Activated T-helper 1 cell treated with Interleukin-2 at 50 U/mL for 16 hours (primary cell): Measurements from ENCODE around the gene RBM18.
A peak's percentile ranks its signal among the peaks of the same experiment; 100 is the strongest.

Experiments used
- DNase-seq: peaks from one replicate; pipeline ENCODE4 v3.0.0-alpha.2; 2020; ENCODE audit warnings: low read depth

RBM18 gene

DNA sequence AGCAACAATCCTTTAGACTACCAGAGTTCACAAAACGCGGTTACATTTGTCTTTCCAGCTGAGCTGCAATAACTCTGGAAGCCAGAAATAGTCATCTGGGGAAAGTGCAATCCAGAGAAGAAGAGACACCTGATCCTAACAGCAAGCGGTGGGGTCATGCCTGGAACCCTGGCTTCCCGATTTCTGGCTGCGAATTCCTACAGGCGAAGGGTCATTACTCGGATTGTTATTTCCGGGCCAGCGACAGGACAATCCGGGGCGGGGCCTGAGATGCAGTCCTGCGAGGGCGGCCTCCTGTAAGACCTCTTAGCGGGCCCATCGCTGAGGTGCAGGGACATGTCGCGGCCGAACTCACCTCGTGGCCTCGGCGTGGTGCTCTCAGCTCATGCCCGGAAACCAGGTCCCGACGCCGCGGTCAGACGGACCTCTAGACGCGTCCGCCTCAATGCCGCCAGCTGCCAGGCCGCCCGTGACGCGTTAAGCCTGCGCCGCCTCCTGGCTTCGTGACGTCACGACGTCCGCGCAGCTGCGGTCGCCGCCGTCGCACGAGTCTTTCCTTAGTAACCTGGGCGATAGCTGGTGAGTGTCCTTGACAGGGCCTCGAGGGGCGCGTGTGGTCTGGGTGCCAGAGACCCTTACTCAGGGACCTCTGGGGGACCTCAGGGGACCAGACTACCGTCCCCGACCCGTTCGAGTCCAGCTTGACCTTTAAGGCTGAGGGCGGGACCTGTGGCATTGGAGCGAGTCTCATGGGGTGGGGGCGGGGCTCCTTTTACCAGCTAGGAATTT lies at the start of gene RBM18, which contains the start of gene MRRF:
RBM18 (minus strand) TSS at position 481 of the 789 bp plus-strand sequence. CDS start 3,348 bp downstream, outside the sequence.
MRRF (plus strand) TSS at position 523 of the 789 bp plus-strand sequence. CDS start 6,010 bp downstream, outside the sequence.
- peak; percentile 78 for DNase-seq

- DNase-seq = no peak
Measured at GRCh38 chr9:122314165-122314564, 49.5 kb upstream of the RBM18 start.

- DNase-seq = no peak
Measured at GRCh38 chr9:122309861-122310260, 45.2 kb upstream of the RBM18 start.

DNA sequence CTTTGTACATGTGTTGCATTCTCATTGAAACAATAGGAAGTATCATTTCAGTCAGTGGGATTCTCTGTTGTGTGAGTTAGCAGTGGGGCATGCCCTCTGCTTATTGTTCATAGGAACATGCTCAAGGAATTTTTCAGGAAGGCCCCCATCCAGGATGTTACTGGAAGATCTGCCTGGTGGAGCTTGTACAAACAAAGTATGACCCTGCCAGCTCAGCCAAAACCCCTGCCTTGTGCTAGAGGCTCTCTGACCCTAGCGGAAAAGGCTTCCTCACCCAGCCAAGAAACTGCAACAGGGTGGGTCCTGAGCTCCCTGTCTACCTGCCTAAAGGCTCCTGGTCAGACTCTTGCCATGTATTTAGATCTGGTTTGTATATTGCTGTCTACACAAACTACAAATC lies 43.3 kb upstream of the RBM18 start:
- no peak for DNase-seq

GRCh38 chr9:122307061-122307460 lies 42.4 kb upstream of the RBM18 start:
- DNase-seq = no peak

- no peak for DNase-seq
Measured at GRCh38 chr9:122302237-122303093, 37.8 kb upstream of the RBM18 start.

DNA sequence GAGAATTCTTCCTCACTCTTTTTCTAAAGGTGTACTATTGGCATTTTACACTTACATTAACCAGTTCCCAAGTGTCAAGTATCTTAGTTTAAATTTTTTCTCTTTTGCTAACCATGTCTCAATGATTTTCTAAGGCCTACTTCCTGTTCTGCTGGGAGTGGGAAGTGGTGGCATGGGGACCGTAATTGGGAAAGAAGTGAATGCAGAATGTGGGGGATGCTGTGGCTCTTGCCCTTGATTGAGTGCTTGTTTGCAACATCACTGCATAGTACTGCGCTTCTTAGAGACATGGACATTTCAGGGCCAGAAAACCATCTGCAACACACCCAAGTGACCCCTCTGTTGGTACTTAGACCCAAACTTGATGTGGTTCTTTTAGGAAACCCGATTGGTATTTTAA lies 32.9 kb upstream of the RBM18 start:
- DNase-seq = no peak

GRCh38 chr9:122294531-122294930 lies 29.9 kb upstream of the RBM18 start:
- DNase-seq = no peak

DNA sequence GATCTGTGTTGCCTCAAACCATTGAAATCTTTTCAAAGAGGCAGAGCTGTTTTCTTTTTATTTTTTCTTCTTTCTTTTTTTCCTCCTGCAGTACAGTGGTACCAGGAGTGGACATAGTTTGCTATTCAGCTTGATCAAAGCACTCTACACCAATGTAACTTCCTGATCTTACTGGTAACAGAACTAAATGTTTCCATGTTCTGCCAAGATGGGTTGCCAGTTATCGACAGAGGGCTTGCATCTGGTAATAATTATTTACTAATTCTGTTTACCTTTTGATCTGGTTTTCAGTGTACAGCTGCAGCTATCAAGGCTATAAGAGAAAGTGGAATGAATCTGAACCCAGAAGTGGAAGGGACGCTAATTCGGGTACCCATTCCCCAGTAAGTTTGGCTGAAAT lies 26.8 kb upstream of the RBM18 start:
- DNase-seq = no peak

GRCh38 chr9:122287214-122287720 lies 22.6 kb upstream of the RBM18 start:
- no peak for DNase-seq

- no peak for DNase-seq
Measured at GRCh38 chr9:122286764-122287163, 22.1 kb upstream of the RBM18 start.

DNA sequence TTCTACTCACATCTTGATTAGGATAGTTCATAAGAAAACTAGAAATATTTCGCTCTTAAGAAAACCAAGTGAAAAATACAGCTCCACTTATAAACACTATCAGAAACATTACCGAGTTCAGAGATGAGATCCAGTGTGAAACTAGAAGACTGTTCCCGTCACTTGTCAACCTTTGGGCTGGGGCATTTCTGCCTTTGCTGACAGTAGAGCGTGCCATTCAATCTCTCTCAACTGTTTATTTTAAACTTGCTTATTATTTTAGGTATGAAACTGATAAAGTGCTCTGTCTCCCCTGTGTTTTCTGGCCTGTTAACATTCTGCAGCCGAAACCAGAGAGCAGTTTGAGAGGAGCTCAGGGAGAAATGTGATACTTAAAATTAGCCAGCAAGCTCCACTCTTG lies 16.7 kb upstream of the RBM18 start:
- DNase-seq = no peak

DNA sequence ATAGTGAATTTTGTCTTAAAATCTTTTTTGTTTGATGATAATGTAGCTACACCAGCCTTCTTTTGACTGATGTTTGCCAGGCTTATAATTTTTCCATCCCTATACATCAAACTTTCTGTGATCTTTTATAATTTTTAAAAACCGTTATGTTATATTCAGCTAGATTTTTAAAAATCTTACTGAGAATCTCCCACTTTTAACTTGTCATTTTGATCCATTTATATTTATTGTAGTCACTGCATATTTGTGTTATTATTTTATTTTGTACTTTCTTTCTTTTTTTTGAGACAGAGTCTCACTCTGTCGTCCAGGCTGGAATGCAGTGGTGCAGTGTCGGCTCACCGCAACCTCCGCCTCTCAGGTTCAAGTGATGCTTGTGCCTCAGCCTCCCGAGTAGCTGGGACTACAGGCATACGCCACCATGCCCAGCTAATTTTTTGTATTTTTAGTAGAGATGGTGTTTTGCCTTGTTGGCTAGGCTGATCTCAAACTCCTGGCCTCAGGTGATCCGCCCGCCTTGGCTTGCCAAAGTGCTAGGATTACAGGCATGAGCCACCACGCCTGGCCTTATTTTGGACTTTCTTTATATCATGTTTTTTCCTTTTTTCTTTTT lies 12.8 kb upstream of the RBM18 start:
- DNase-seq = no peak

DNA sequence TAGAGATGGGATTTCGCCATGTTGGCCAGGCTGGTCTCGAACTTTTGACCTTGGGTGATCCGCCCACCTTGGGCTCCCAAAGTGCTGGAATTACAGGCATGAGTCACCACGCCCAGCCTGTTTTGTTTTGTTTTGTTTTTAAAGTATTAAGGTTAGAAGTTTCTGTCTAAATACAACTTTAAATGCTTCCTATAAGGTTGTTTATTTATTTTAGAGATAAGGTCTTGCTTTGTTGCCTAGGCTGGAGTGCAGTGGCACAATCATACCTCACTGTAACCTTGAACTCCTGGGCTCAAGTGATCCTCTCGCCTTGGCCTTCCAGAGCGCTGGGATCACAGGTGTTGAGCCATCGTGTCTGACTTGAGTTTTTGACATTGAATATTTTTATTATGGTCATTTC lies 11.5 kb upstream of the RBM18 start:
- DNase-seq = no peak

- DNase-seq = no peak
Measured at GRCh38 chr9:122274055-122274454, 9.4 kb upstream of the RBM18 start.

DNA sequence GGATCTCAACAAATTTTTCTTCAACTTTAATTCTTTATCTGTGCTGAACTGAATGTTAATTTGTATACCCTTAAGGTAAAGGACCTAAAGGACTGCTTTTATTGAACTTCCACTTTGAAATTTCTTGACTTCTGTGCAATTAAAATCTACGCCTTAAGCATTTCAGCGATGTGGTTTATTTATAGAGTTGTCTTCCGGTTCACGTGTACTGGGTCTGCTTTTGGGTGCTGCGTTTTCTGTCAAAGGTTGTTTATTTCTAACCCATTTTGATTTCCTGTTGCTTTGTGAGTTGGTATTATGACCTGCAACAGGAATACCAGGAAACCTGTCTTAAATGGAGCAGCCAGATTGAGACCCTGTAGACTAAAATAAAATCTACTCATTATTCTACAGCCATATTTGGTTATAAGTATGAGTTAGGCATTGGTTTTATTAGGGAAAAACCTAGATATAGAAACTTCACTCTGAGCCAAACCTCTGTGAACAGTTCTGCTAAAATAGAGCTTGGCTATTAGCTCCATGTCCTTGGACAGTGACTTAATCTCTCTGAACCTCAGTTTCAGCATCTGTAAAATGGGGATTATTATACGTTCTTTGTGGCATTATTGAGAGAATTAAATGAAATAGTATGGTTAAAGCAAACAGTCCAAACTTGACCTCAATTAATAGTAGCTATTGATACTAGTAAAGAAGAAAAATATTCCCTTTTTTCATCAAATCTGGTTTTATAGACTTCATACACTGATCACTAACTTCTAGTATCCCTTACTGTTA lies 3.6 kb upstream of the RBM18 start:
- no peak for DNase-seq

DNA sequence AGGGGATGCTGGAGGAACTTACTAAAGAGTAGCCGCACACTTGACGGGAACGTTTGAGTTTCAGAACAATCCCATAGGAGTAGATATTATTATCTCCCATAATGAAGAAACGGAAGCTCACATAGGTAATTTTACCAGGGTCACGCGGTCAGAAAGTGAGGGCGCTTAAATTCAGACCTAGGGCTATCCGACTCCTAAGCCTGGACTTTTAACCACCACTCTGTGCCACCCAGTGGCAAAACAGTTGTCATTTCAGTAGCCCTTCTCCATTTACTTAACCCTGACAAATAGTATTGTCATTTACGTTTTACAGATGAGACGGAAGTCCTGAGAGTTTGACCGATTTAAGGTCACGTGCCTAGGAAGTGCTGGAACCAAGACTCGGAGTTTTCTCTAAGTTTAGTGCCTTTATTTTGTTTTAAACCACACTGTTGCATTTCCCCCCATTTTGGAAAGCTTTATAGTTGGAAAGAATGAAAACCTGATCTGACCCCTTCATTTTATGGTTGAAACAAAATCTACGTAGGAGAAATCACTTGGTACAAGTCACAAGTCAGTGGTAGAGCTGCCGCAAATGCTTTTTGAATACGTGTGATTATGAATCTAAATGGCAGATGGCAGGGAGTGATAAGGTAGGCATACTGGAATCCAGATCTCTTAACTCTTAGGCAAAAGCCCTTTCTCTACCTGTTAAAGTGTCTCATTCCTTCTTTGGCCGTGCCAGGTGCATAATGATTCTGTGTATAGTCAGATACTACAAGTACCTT lies 692 bp upstream of the RBM18 start:
- no peak for DNase-seq

GRCh38 chr9:122263699-122264349 lies 816 bp downstream of the RBM18 start:
- no peak for DNase-seq

GRCh38 chr9:122262073-122262472 lies 2.6 kb downstream of the RBM18 start:
- no peak for DNase-seq

DNA sequence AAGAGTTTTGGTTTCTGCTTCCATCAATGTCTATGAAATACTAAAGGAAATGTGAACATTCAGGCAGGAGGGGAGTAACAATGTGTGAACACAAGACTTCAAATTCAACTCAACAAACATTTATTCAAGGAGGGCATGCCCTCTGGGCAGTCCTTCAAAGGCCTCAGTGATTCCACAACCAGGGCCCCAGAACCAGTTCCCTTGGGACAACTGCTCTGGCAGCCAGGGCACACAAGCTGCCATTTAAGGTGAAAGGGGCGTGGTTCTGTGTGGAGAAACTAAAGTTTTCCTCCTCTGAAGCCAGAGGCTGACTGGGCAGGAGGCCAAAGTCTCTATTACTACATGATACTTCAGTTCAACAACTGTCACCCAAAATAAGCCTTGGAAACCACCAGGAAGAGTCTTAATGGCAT lies 3.2 kb downstream of the RBM18 start:
- no peak for DNase-seq
